ENCODE measurements around the gene IGF2. TPM values are rescaled to one million over a fixed set of nuclear protein-coding genes. Genes with fewer than 3 reads are reported as not detected.

Gene IGF2
- total and polyA plus RNA-seq, 12 donors, result 36.0 to 195 (median 81.6) TPM

GRCh38 chr11:2092464-2092910 lies 46.7 kb downstream of the IGF2 start:
- WGBS, 2 donors, result 83 to 95% methylated on average over 9 of the region's 9 CpGs
- ATAC-seq (no peak), DNase-seq (no peak)
- intact Hi-C loops (cut with DNase I), result loop anchor here in 1 of 10 donors (5.0 to 10.0 kb wide), 2 partner anchors 50 to 1672 kb away; no protein-coding TSS in a partner anchor
- no peaks in the 10 kb centered on the region for H3K36me3 ChIP-seq
- no peak overlapping the region for H3K27ac ChIP-seq
- H3K27me3 ChIP-seq, result no peaks in the 10 kb centered on the region
- no peak for TF ChIP-seq CTCF (IDR thresholded peaks at IDR 0.05)
- no peaks in the 10 kb centered on the region for H3K9me3 ChIP-seq
- peaks cover 8 to 36% (median 29%) of the 10 kb centered on the region in 9 donors for H3K4me1 ChIP-seq
- no peak overlapping the region for H3K4me3 ChIP-seq

GRCh38 chr11:2091786-2092463 lies 47.3 kb downstream of the IGF2 start:
- no peak for TF ChIP-seq CTCF (IDR thresholded peaks at IDR 0.05)
- H3K4me3 ChIP-seq, result no peak overlapping the region
- H3K4me1 ChIP-seq, result peaks cover 3 to 31% (median 23%) of the 10 kb centered on the region in 9 donors
- no peaks in the 10 kb centered on the region for H3K36me3 ChIP-seq
- DNase-seq (no peak), ATAC-seq (no peak)
- no peaks in the 10 kb centered on the region for H3K27me3 ChIP-seq
- no peaks in the 10 kb centered on the region for H3K9me3 ChIP-seq
- H3K27ac ChIP-seq, result no peak overlapping the region
- intact Hi-C loops (cut with DNase I), result loop anchor here in 1 of 10 donors (5.0 to 10.0 kb wide), 2 partner anchors 50 to 1673 kb away; no protein-coding TSS in a partner anchor
- 94 to 96% methylated on average over 18 of the region's 18 CpGs for WGBS, 2 donors

GRCh38 chr11:2091112-2091746 lies 48.0 kb downstream of the IGF2 start:
- no peak overlapping the region for H3K27ac ChIP-seq
- no peak for TF ChIP-seq CTCF (IDR thresholded peaks at IDR 0.05)
- H3K36me3 ChIP-seq, result no peaks in the 10 kb centered on the region
- intact Hi-C loops (cut with DNase I), result loop anchor here in 1 of 10 donors (5.0 to 10.0 kb wide), 2 partner anchors 51 to 1674 kb away; no protein-coding TSS in a partner anchor
- DNase-seq (no peak), ATAC-seq (no peak)
- H3K4me3 ChIP-seq, result no peak overlapping the region
- H3K9me3 ChIP-seq, result no peaks in the 10 kb centered on the region
- whole genome bisulfite sequencing, 2 donors, result 90% methylated on average over 8 of the region's 8 CpGs
- peaks cover 0 to 25% (median 18%) of the 10 kb centered on the region in 9 donors for H3K4me1 ChIP-seq
- H3K27me3 ChIP-seq, result no peaks in the 10 kb centered on the region

- Histone ChIP-seq H3K27me3 (no peaks in the 10 kb centered on the region), H3K4me1 (peaks cover 0 to 25% (median 18%) of the 10 kb centered on the region in 9 donors), H3K36me3 (no peaks in the 10 kb centered on the region), H3K9me3 (no peaks in the 10 kb centered on the region), H3K4me3 (no peak overlapping the region), H3K27ac (no peak overlapping the region)
- WGBS, 2 donors, result 94 to 95% methylated on average over 20 of the region's 20 CpGs
- intact Hi-C loops (cut with DNase I), result loop anchor here in 1 of 10 donors (5.0 to 10.0 kb wide), 2 partner anchors 52 to 1674 kb away; no protein-coding TSS in a partner anchor
- ATAC-seq (no peak), DNase-seq (no peak)
- no peak for TF ChIP-seq CTCF (IDR thresholded peaks at IDR 0.05)
Observed at GRCh38 chr11:2090172-2091111, 48.7 kb downstream of the IGF2 start.
